Measurements from ENCODE around the gene BPIFB1.

BPIFB1 gene

GRCh38 chr20:33280775-33281174 is 2.2 kb upstream of the BPIFB1 start:
- no peak overlapping the region for H3K4me2 ChIP-seq (ENCODE audit: low read length)
- H3K27ac ChIP-seq (ENCODE audit: low read depth, low read length, poor library complexity, severe bottlenecking): no peak overlapping the region
- no peaks in the 10 kb centered on the region for H3K27me3 ChIP-seq (ENCODE audit: insufficient read depth, low read length)
- no peaks in the 10 kb centered on the region for H3K9me3 ChIP-seq (ENCODE audit: low read length)
- no peaks in the 10 kb centered on the region for H3F3A ChIP-seq (ENCODE audit: insufficient read depth, low read length)
- no peaks in the 10 kb centered on the region for H3K4me1 ChIP-seq (ENCODE audit: insufficient read depth, low read length, severe bottlenecking)
- H3K79me2 ChIP-seq (ENCODE audit: insufficient read depth, low read length): no peaks in the 10 kb centered on the region
- H3K9ac ChIP-seq (ENCODE audit: low read length): no peak overlapping the region
- no peaks in the 10 kb centered on the region; the same call in 1 of the 2 replicates for H4K20me1 ChIP-seq (ENCODE audit: insufficient read depth, low read length)
- no peak overlapping the region for H3K4me3 ChIP-seq (ENCODE audit: low read depth, low read length, poor library complexity, severe bottlenecking)
- TF ChIP-seq CTCF (IDR thresholded peaks at IDR 0.05; ENCODE audit: low read length) (no peak), EZH2 (IDR thresholded peaks at IDR 0.05; ENCODE audit: borderline replicate concordance, low read length) (no peak)
- no peak overlapping the region for H2AFZ ChIP-seq (ENCODE audit: low read length)
- no peaks in the 10 kb centered on the region for H3K9me2 ChIP-seq (ENCODE audit: low read depth, low read length)
- no peaks in the 10 kb centered on the region for H3K36me3 ChIP-seq (ENCODE audit: insufficient read depth, low read length)

GRCh38 chr20:33281550-33282146 is 1.4 kb upstream of the BPIFB1 start:
- H3K4me3 ChIP-seq (ENCODE audit: low read depth, low read length, poor library complexity, severe bottlenecking): no peak overlapping the region
- H3K9me2 ChIP-seq (ENCODE audit: low read depth, low read length): no peaks in the 10 kb centered on the region
- H3K4me1 ChIP-seq (ENCODE audit: insufficient read depth, low read length, severe bottlenecking): no peaks in the 10 kb centered on the region
- no peak overlapping the region for H3K27ac ChIP-seq (ENCODE audit: low read depth, low read length, poor library complexity, severe bottlenecking)
- no peaks in the 10 kb centered on the region for H3K36me3 ChIP-seq (ENCODE audit: insufficient read depth, low read length)
- no peak overlapping the region for H3K9ac ChIP-seq (ENCODE audit: low read length)
- TF ChIP-seq EZH2 (IDR thresholded peaks at IDR 0.05; ENCODE audit: borderline replicate concordance, low read length) (no peak), CTCF (IDR thresholded peaks at IDR 0.05; ENCODE audit: low read length) (no peak)
- H3F3A ChIP-seq (ENCODE audit: insufficient read depth, low read length): no peaks in the 10 kb centered on the region
- H3K4me2 ChIP-seq (ENCODE audit: low read length): no peak overlapping the region
- no peak overlapping the region for H2AFZ ChIP-seq (ENCODE audit: low read length)
- H3K9me3 ChIP-seq (ENCODE audit: low read length): no peaks in the 10 kb centered on the region
- H4K20me1 ChIP-seq (ENCODE audit: insufficient read depth, low read length): no peaks in the 10 kb centered on the region; the same call in 1 of the 2 replicates
- no peaks in the 10 kb centered on the region for H3K79me2 ChIP-seq (ENCODE audit: insufficient read depth, low read length)
- no peaks in the 10 kb centered on the region for H3K27me3 ChIP-seq (ENCODE audit: insufficient read depth, low read length)

- H3K79me2 ChIP-seq (ENCODE audit: insufficient read depth, low read length): no peaks in the 10 kb centered on the region
- no peak overlapping the region for H2AFZ ChIP-seq (ENCODE audit: low read length)
- 0 out of 2 replicates have a peak, but pooled peaks cover 4% of the 10 kb centered on the region for H3K27me3 ChIP-seq (ENCODE audit: insufficient read depth, low read length)
- H3K27ac ChIP-seq (ENCODE audit: low read depth, low read length, poor library complexity, severe bottlenecking): no peak overlapping the region
- TF ChIP-seq CTCF (IDR thresholded peaks at IDR 0.05; ENCODE audit: low read length) (no peak), EZH2 (IDR thresholded peaks at IDR 0.05; ENCODE audit: borderline replicate concordance, low read length) (no peak)
- H4K20me1 ChIP-seq (ENCODE audit: insufficient read depth, low read length): no peaks in the 10 kb centered on the region; the same call in 1 of the 2 replicates
- no peaks in the 10 kb centered on the region for H3K9me3 ChIP-seq (ENCODE audit: low read length)
- H3K9me2 ChIP-seq (ENCODE audit: low read depth, low read length): no peaks in the 10 kb centered on the region
- no peak overlapping the region for H3K4me2 ChIP-seq (ENCODE audit: low read length)
- H3K4me3 ChIP-seq (ENCODE audit: low read depth, low read length, poor library complexity, severe bottlenecking): no peak overlapping the region
- no peaks in the 10 kb centered on the region for H3F3A ChIP-seq (ENCODE audit: insufficient read depth, low read length)
- H3K36me3 ChIP-seq (ENCODE audit: insufficient read depth, low read length): no peaks in the 10 kb centered on the region
- H3K4me1 ChIP-seq (ENCODE audit: insufficient read depth, low read length, severe bottlenecking): no peaks in the 10 kb centered on the region
- no peak overlapping the region for H3K9ac ChIP-seq (ENCODE audit: low read length)
These were observed 649 bp upstream of the BPIFB1 start for GRCh38 chr20:33282196-33282934.
